Natural killer cell (primary cell): ENCODE measurements around the gene OTOGL. TPM values are rescaled to one million over a fixed set of nuclear protein-coding genes. Genes with fewer than 3 reads are reported as not detected.

Source experiments
- ATAC-seq, 3 donors: fragments of 150-1000 bp in 2 of 3; fragments of 200-7000 bp in 1 of 3; cut with Tn5 transposase; 1 replicate in 1 of 3; 2 replicates in 2 of 3; pipeline ENCODE4 v1.10.0; 2021; ENCODE audit warnings: mild to moderate bottlenecking in 2 of 3, moderate library complexity in 2 of 3
- DNase-seq, 2 donors: peaks; one replicate each; pipeline versions ENCODE4 v3.0.0 to v3.0.0-alpha.2; 2013 to 2021; ENCODE audit warnings: mixed read lengths in 1 of 2
- H3K27ac ChIP-seq: one replicate; pipeline ENCODE4 v1.5.1; 2013; ENCODE audit warnings: mild to moderate bottlenecking, low read length
- H3K27me3 ChIP-seq: one replicate; pipeline ENCODE4 v1.6.1; 2013; ENCODE audit warnings: low read length; ENCODE audit not compliant: control insufficient read depth, insufficient read depth
- H3K36me3 ChIP-seq: one replicate; pipeline ENCODE4 v1.6.1; 2013; ENCODE audit warnings: low read length; ENCODE audit not compliant: control insufficient read depth, insufficient read depth
- H3K4me1 ChIP-seq: one replicate; pipeline ENCODE4 v1.6.1; 2013; ENCODE audit warnings: low read length; ENCODE audit not compliant: control insufficient read depth, insufficient read depth
- H3K4me3 ChIP-seq: one replicate; pipeline ENCODE4 v1.5.1; 2013; ENCODE audit warnings: low read length
- H3K9me3 ChIP-seq: one replicate; pipeline ENCODE4 v1.6.1; 2013; ENCODE audit warnings: low read length; ENCODE audit not compliant: control insufficient read depth, insufficient read depth
- H3K27ac Mint-ChIP-seq, 2 donors: one replicate each; pipeline ENCODE4 v1.8.0; 2022; ENCODE audit warnings: mild to moderate bottlenecking in 2 of 2, mixed read lengths in 2 of 2, moderate library complexity in 1 of 2
- H3K27me3 Mint-ChIP-seq, 2 donors: one replicate each; pipeline ENCODE4 v1.8.0; 2022; ENCODE audit warnings: low read depth in 2 of 2, mixed read lengths in 2 of 2
- H3K36me3 Mint-ChIP-seq: one replicate; pipeline ENCODE4 v1.8.0; 2022; ENCODE audit warnings: mixed read lengths
- H3K4me1 Mint-ChIP-seq, 2 donors: one replicate each; pipeline ENCODE4 v1.8.0; 2022; ENCODE audit warnings: mixed read lengths in 2 of 2
- H3K4me3 Mint-ChIP-seq: one replicate; pipeline ENCODE4 v1.8.0; 2022; ENCODE audit warnings: mild to moderate bottlenecking, moderate library complexity, mixed read lengths
- H3K9me3 Mint-ChIP-seq, 2 donors: one replicate each; pipeline ENCODE4 v1.8.0; 2022; ENCODE audit warnings: mixed read lengths in 2 of 2
- CTCF ChIP-seq: fragments of 200-600 bp; IDR thresholded peaks from one replicate; pipeline ENCODE4 v1.8.0; 2022; ENCODE audit warnings: antibody characterized with exemption
- WGBS: methylation state at CpG from one replicate; pipeline ENCODE4 v1.1.7; 2013; ENCODE audit warnings: missing lambda C conversion rate; ENCODE audit not compliant: insufficient coverage; 5-methylcytosine and 5-hydroxymethylcytosine counted together
- intact Hi-C: fragments of 100-400 bp; cut with micrococcal nuclease; formaldehyde crosslinking; loops from one replicate; pipeline ENCODE4 v1.14.2; 2022
- total RNA-seq, 4 donors: library from RNA; stranded (reverse); fragments of 120-200 nt in 1 of 4; gene quantifications; one replicate each; pipeline versions ENCODE4 v1.2.3 to v1.2.4, GENCODE V29; 2013 to 2022

Gene OTOGL
- total RNA-seq, 3 donors from 2014 or later (not counting 1 experiment from before 2014, with no cell fraction given), result not detected

DNA sequence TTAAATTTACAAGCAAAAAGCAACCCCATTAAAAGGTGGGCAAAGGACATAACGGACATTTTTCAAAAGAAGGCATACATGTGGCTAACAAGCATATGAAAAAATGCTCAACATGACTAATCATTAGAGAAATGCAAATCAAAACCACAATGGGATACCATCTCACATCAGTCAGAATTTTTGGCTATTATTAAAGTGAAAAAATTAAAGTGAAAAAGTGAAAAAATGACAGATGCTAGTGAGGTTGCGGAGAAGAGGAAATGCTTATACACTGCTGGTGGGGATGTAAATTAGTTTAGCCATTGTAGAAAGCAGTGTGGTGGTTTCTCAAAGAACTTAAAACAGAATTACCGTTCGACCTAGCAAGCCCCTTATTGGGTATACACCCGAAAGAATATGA is 7.9 kb downstream of the OTOGL start:
- whole genome bisulfite sequencing, result 95% methylated on average over 5 of the region's 5 CpGs
- no peak for ATAC-seq
- H3K4me1 Mint-ChIP-seq, result no peaks in the 10 kb centered on the region

GRCh38 chr12:80116735-80117134 is 17.4 kb downstream of the OTOGL start:
- Histone ChIP-seq H3K4me1 (no peaks in the 10 kb centered on the region), H3K27me3 (no peaks in the 10 kb centered on the region), H3K9me3 (no peaks in the 10 kb centered on the region), H3K36me3 (no peaks in the 10 kb centered on the region), H3K4me3 (no peak overlapping the region), H3K27ac (no peak overlapping the region)
- Mint-ChIP-seq H3K27ac (no peak overlapping the region), H3K36me3 (peaks cover 18% of the 10 kb centered on the region), H3K4me1 (no peaks in the 10 kb centered on the region), H3K9me3 (peaks cover 8 to 10% of the 10 kb centered on the region in 2 donors), H3K27me3 (peaks cover 0 to 8% of the 10 kb centered on the region in 2 donors), H3K4me3 (no peak overlapping the region)
- no peak for DNase-seq
- no peak for TF ChIP-seq CTCF
- ATAC-seq, result no peak
- intact Hi-C loops, result no loop called here

More for the DNA sequence above, 7.9 kb downstream of the OTOGL start:
- H3K4me1 ChIP-seq, result no peaks in the 10 kb centered on the region
- Mint-ChIP-seq H3K27me3 (peaks cover 0 to 9% of the 10 kb centered on the region in 2 donors), H3K9me3 (no peaks in the 10 kb centered on the region), H3K4me3 (no peak overlapping the region), H3K27ac (no peak overlapping the region), H3K36me3 (no peaks in the 10 kb centered on the region)
- no peak for TF ChIP-seq CTCF
- H3K27me3 ChIP-seq, result no peaks in the 10 kb centered on the region
- H3K27ac ChIP-seq, result no peak overlapping the region
- no peaks in the 10 kb centered on the region for H3K9me3 ChIP-seq
- no peak overlapping the region for H3K4me3 ChIP-seq
- no peaks in the 10 kb centered on the region for H3K36me3 ChIP-seq
- no peak for DNase-seq
- intact Hi-C loops, result no loop called here

DNA sequence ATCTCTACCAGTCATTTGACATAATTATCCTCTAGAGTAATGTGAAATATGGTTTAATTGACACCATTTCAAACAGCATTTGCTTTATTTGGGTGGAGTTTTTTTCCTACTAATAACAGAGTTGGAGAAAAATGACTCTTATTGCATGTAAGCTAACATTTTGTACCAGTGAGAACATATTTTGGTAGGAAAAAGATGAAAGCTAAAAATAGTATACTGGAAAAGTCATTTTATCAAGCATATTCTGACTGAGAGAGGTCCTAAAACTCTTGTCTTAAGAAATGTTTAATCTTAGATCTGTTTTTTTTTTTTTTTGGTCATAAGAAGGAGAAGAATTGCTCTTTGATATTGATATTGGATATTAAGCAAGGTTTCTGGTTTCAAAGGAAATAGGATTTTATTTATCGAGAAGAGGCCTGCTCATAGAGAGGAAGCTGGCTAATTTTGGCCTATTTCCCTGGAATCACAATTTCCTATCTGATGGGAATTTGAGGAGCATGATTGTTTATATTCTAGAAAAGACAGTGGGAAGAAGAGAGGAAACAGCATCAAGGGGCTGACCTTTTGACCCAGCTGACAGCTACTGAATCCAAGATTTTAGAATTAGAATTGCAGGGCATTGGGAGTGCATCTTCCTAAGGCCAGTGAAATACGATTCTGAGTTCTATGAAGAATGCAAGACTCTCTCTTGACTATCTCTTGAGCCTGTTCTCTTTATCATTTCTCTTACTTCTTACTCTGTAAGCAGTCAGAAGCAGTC is 19.4 kb downstream of the OTOGL start:
- peaks cover 10% of the 10 kb centered on the region for H3K36me3 Mint-ChIP-seq
- no peaks in the 10 kb centered on the region for H3K4me1 Mint-ChIP-seq
- no peak for TF ChIP-seq CTCF
- no peak for DNase-seq
- Histone ChIP-seq H3K36me3 (no peaks in the 10 kb centered on the region), H3K4me3 (no peak overlapping the region), H3K27me3 (no peaks in the 10 kb centered on the region), H3K9me3 (no peaks in the 10 kb centered on the region), H3K4me1 (no peaks in the 10 kb centered on the region), H3K27ac (no peak overlapping the region)
- H3K9me3 Mint-ChIP-seq, result peaks cover 2 to 4% of the 10 kb centered on the region in 2 donors
- H3K27ac Mint-ChIP-seq, result no peak overlapping the region
- no peak overlapping the region for H3K4me3 Mint-ChIP-seq
- peaks cover 0 to 1% of the 10 kb centered on the region in 2 donors for H3K27me3 Mint-ChIP-seq
- intact Hi-C loops, result no loop called here
- 80% methylated on average over 2 of the region's 2 CpGs for WGBS
- no peak for ATAC-seq

DNA sequence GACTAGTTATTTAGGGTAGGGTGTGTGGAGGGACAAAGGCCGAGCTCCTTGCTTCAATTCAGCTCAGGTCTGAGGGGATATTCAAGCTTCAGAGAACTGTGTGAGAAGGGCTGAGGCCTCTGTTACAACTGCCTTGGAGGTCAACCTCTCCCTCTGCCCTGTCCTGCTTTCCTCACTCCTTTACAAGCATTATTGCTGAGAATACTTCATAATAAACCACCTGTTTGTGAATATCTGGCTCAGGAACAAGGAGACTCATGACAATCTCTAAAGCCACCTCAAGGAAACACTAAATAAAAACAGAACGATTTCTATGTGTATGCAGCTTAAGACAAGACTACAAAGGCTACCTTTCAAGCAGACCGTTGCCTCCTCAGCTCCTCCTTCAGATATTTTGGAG is 21.7 kb downstream of the OTOGL start:
- Histone ChIP-seq H3K4me3 (no peak overlapping the region), H3K27me3 (no peaks in the 10 kb centered on the region), H3K9me3 (no peaks in the 10 kb centered on the region), H3K36me3 (no peaks in the 10 kb centered on the region), H3K4me1 (no peaks in the 10 kb centered on the region), H3K27ac (no peak overlapping the region)
- H3K9me3 Mint-ChIP-seq, result no peaks in the 10 kb centered on the region
- no peak for ATAC-seq
- TF ChIP-seq CTCF, result no peak
- intact Hi-C loops, result no loop called here
- no peaks in the 10 kb centered on the region for H3K36me3 Mint-ChIP-seq
- no peak overlapping the region for H3K27ac Mint-ChIP-seq
- no peak for DNase-seq
- H3K4me3 Mint-ChIP-seq, result no peak overlapping the region
- H3K4me1 Mint-ChIP-seq, result no peaks in the 10 kb centered on the region
- WGBS, result 77% methylated on average over 3 of the region's 3 CpGs
- H3K27me3 Mint-ChIP-seq, result peaks cover 0 to 2% of the 10 kb centered on the region in 2 donors
